Parathyroid adenoma (tissue), 2 donors: ENCODE measurements around the gene SALL1.

Experiments
- H2AFZ ChIP-seq: fragments of 300-600 bp; sonication (generic); one replicate; pipeline ENCODE4 v1.7.0; 2017; ENCODE audit warnings: antibody characterized with exemption, mild to moderate bottlenecking
- H3K27ac ChIP-seq: fragments of 300-600 bp; sonication (generic); one replicate; pipeline ENCODE4 v1.7.0; 2017
- H3K27me3 ChIP-seq: fragments of 300-600 bp; sonication (generic); one replicate; pipeline ENCODE4 v1.7.0; 2017; ENCODE audit warnings: low read length; ENCODE audit not compliant: control insufficient read depth, insufficient read depth
- H3K36me3 ChIP-seq: fragments of 300-600 bp; sonication (generic); one replicate; pipeline ENCODE4 v1.7.0; 2017; ENCODE audit warnings: low read length; ENCODE audit not compliant: control insufficient read depth, insufficient read depth
- H3K4me1 ChIP-seq: fragments of 300-600 bp; sonication (generic); one replicate; pipeline ENCODE4 v1.7.0; 2017; ENCODE audit warnings: control low read depth
- H3K4me2 ChIP-seq: fragments of 300-600 bp; sonication (generic); one replicate; pipeline ENCODE4 v1.7.0; 2017; ENCODE audit warnings: low read length
- H3K4me3 ChIP-seq: fragments of 300-600 bp; sonication (generic); one replicate; pipeline ENCODE4 v1.7.0; 2017; ENCODE audit warnings: low read depth, low read length
- H3K79me2 ChIP-seq: fragments of 300-600 bp; sonication (generic); one replicate; pipeline ENCODE4 v1.7.0; 2017; ENCODE audit warnings: control low read depth
- H3K9ac ChIP-seq: fragments of 300-600 bp; sonication (generic); one replicate; pipeline ENCODE4 v1.7.0; 2017; ENCODE audit warnings: mild to moderate bottlenecking
- H3K9me3 ChIP-seq: fragments of 300-600 bp; sonication (generic); one replicate; pipeline ENCODE4 v1.7.0; 2017; ENCODE audit warnings: low read length; ENCODE audit not compliant: control insufficient read depth
- CTCF ChIP-seq: fragments of 300-600 bp; sonication (generic); IDR thresholded peaks from one replicate; pipeline ENCODE4 v1.7.0; 2017; ENCODE audit warnings: antibody characterized with exemption, mild to moderate bottlenecking
- donor health status: primary hyperparathyroidism.

Gene SALL1

GRCh38 chr16:51149721-51150164 lies 1.3 kb downstream of the SALL1 start:
- no peak overlapping the region for H3K9ac ChIP-seq
- no peaks in the 10 kb centered on the region for H3K9me3 ChIP-seq
- TF ChIP-seq CTCF = no peak
- H3K36me3 ChIP-seq = no peaks in the 10 kb centered on the region
- no peak overlapping the region for H3K27ac ChIP-seq
- H3K4me1 ChIP-seq = no peaks in the 10 kb centered on the region
- H3K4me3 ChIP-seq = peak overlapping the region; percentile 88
- H3K4me2 ChIP-seq = peak overlapping the region; percentile 84
- no peak overlapping the region for H2AFZ ChIP-seq
- no peaks in the 10 kb centered on the region for H3K27me3 ChIP-seq
- H3K79me2 ChIP-seq = no peaks in the 10 kb centered on the region

GRCh38 chr16:51149251-51149661 lies 1.8 kb downstream of the SALL1 start:
- no peaks in the 10 kb centered on the region for H3K9me3 ChIP-seq
- H3K79me2 ChIP-seq = no peaks in the 10 kb centered on the region
- no peak for TF ChIP-seq CTCF
- H3K9ac ChIP-seq = no peak overlapping the region
- no peaks in the 10 kb centered on the region for H3K27me3 ChIP-seq
- no peaks in the 10 kb centered on the region for H3K36me3 ChIP-seq
- H3K4me1 ChIP-seq = no peaks in the 10 kb centered on the region
- H3K4me3 ChIP-seq = peak overlapping the region; percentile 88
- peak overlapping the region; percentile 84 for H3K4me2 ChIP-seq
- no peak overlapping the region for H3K27ac ChIP-seq
- no peak overlapping the region for H2AFZ ChIP-seq

GRCh38 chr16:51148678-51149228 lies 2.3 kb downstream of the SALL1 start:
- peak overlapping the region; percentile 88 for H3K4me3 ChIP-seq
- H3K79me2 ChIP-seq = no peaks in the 10 kb centered on the region
- H3K36me3 ChIP-seq = no peaks in the 10 kb centered on the region
- H3K27ac ChIP-seq = no peak overlapping the region
- no peaks in the 10 kb centered on the region for H3K4me1 ChIP-seq
- H3K27me3 ChIP-seq = no peaks in the 10 kb centered on the region
- H2AFZ ChIP-seq = no peak overlapping the region
- no peak for TF ChIP-seq CTCF
- peak overlapping the region; percentile 84 for H3K4me2 ChIP-seq
- H3K9ac ChIP-seq = no peak overlapping the region
- H3K9me3 ChIP-seq = no peaks in the 10 kb centered on the region

- no peaks in the 10 kb centered on the region for H3K9me3 ChIP-seq
- peak overlapping the region; percentile 88 for H3K4me3 ChIP-seq
- no peak overlapping the region for H3K27ac ChIP-seq
- TF ChIP-seq CTCF = no peak
- H3K4me1 ChIP-seq = no peaks in the 10 kb centered on the region
- H3K27me3 ChIP-seq = no peaks in the 10 kb centered on the region
- no peaks in the 10 kb centered on the region for H3K79me2 ChIP-seq
- no peaks in the 10 kb centered on the region for H3K36me3 ChIP-seq
- no peak overlapping the region for H3K9ac ChIP-seq
- no peak overlapping the region for H2AFZ ChIP-seq
- peak overlapping the region; percentile 84 for H3K4me2 ChIP-seq
Observed at GRCh38 chr16:51147776-51148677, 3.0 kb downstream of the SALL1 start.
